ENCODE results near the gene NOL4L. TPM values are rescaled to one million over a fixed set of nuclear protein-coding genes. Genes with fewer than 3 reads are reported as not detected.

NOL4L gene
- total RNA-seq, 1 donor from 2014 or later: 90.6 TPM

- H3K4me1 Mint-ChIP-seq: peaks cover 38% of the 10 kb centered on the region
- TF ChIP-seq CTCF (IDR thresholded peaks at IDR 0.05; ENCODE audit: unreplicated experiment): no peak
- no peak for DNase-seq (ENCODE audit: low spot score in 2 of 2, unreplicated experiment in 2 of 2)
- H3K9me3 Mint-ChIP-seq: peaks cover 14% of the 10 kb centered on the region
- H3K27ac Mint-ChIP-seq: peak overlapping the region; percentile 88
- H3K27me3 Mint-ChIP-seq (ENCODE audit: low read depth): no peaks in the 10 kb centered on the region
- H3K4me3 Mint-ChIP-seq: no peak overlapping the region
- H3K36me3 Mint-ChIP-seq: peaks cover 16% of the 10 kb centered on the region
Measured at GRCh38 chr20:32544893-32545840, 40.0 kb downstream of the NOL4L start.

DNA sequence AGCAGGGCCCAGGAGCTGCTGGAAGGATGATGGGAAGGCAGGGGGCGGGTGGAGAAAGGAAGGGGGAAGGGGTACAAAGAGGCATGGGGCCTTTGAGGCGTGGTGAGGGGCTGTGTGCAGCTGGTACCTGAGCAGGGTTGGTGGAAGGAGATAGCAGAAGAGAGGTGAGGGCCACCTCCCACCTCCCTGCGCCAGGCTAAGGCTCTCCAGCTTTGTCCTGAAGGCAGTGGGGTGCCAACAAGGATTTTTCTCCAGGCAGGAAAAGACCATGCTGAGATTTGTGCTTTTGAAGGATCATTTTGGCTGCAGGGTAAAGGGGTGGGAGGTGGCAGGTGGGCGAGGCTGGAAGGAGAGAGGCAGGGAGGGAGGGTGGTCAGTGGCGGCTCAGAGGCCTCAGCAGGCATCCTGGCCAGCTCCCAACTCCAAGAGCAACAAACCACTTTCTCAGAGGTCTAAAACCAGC, 40.8 kb downstream of the NOL4L start:
- peaks cover 9% of the 10 kb centered on the region for H3K9me3 Mint-ChIP-seq
- peaks cover 47% of the 10 kb centered on the region for H3K4me1 Mint-ChIP-seq

DNA sequence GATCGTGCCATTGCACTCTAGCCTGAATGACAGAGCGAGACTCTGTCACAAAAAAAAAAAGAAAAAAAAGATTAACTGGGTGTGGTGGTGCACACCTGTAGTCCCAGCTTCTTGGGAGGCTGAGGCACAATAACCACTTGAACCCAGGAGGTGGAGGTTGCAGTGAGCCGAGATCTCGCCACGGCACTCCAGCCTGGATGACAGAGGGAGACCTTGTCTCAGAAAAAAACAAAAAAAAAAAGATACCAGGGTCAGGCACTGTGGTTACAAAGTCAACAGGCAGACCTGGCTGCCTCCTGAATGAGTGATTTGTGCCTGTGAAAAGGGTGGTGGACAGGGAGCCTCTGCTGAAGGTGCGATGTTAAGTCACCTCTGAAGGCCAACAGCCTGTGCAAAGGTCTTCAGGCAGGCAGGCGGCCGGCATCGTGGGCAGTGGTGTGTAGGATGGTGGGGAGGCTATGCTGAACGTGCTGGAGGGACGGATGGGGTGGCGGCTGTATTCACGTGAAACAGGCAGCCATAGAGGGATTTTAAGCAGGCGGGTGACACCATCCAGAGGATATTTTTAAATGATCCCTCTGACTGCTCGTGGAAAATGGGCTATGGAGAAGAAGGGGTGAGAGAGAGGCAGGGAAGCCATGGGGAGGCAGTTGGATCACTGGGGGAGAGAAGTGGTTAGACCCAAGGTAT, 41.4 kb downstream of the NOL4L start:
- DNase-seq (ENCODE audit: low spot score in 2 of 2, unreplicated experiment in 2 of 2): no peak
- Mint-ChIP-seq H3K9me3 (peaks cover 4% of the 10 kb centered on the region), H3K27ac (peak overlapping the region; percentile 2), H3K4me3 (no peak overlapping the region), H3K36me3 (peaks cover 6% of the 10 kb centered on the region), H3K4me1 (peaks cover 52% of the 10 kb centered on the region), H3K27me3 (ENCODE audit: low read depth) (no peaks in the 10 kb centered on the region)
- no peak for TF ChIP-seq CTCF (IDR thresholded peaks at IDR 0.05; ENCODE audit: unreplicated experiment)

More for the DNA sequence above, 40.8 kb downstream of the NOL4L start:
- Mint-ChIP-seq H3K27ac (peak overlapping the region; percentile 73), H3K27me3 (ENCODE audit: low read depth) (no peaks in the 10 kb centered on the region), H3K4me3 (no peak overlapping the region), H3K36me3 (peaks cover 12% of the 10 kb centered on the region)
- no peak for TF ChIP-seq CTCF (IDR thresholded peaks at IDR 0.05; ENCODE audit: unreplicated experiment)
- DNase-seq (ENCODE audit: low spot score in 2 of 2, unreplicated experiment in 2 of 2): no peak

GRCh38 chr20:32542259-32542615, 42.9 kb downstream of the NOL4L start:
- H3K36me3 Mint-ChIP-seq: no peaks in the 10 kb centered on the region
- peak overlapping the region; percentile 64 for H3K27ac Mint-ChIP-seq
- peaks cover 65% of the 10 kb centered on the region for H3K4me1 Mint-ChIP-seq
- no peak for DNase-seq (ENCODE audit: low spot score in 2 of 2, unreplicated experiment in 2 of 2)
- H3K9me3 Mint-ChIP-seq: no peaks in the 10 kb centered on the region
- TF ChIP-seq CTCF (IDR thresholded peaks at IDR 0.05; ENCODE audit: unreplicated experiment): no peak
- H3K27me3 Mint-ChIP-seq (ENCODE audit: low read depth): no peaks in the 10 kb centered on the region
- H3K4me3 Mint-ChIP-seq: no peak overlapping the region

DNA sequence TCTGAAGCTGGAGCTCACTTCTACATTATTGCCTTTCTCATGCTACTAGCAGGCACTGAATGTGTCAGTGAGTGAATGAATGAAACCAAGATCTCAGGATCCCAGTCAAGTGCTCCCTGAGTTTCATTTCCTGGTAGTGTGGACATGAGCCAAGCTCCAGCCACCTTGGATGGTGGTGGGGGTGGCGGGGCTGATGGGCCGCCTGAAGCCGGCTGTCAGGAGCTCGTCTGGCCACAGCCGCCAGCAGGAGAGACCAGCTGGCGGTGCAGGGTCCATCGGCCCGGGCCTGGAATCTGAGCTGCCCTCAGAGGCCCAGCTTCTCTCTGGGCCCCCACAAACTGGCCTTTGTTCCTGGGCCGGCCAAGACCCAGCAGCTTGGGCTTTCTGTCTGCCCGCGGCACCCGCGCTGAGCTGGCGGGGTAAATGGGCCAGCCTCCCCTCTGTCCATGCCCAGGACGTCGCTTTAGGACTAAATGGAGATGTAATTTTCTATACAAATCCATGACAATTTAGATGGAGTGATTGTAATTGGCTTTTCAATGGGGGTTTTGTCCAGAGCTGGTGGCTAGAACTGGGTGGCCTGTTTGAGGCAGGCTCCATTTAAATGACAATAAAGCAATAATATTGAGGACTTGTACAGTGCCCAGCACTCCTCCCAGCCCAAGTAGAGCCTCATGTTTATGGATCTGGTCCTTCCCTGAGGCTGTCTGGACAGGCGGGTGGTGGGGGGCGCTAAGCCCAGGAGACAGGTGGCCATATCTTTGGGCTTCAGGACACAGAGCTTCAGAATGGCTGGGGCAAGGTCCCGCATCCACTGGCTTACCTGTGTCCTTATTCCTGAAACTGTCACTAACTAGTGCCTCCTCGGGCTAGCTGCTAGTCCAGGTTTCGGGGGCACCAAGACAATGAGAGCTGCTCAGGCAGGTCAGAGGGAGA, 43.5 kb downstream of the NOL4L start:
- no peaks in the 10 kb centered on the region for H3K9me3 Mint-ChIP-seq
- H3K4me3 Mint-ChIP-seq: no peak overlapping the region

More for the DNA sequence above, 43.5 kb downstream of the NOL4L start:
- TF ChIP-seq CTCF (IDR thresholded peaks at IDR 0.05; ENCODE audit: unreplicated experiment): no peak
- H3K4me1 Mint-ChIP-seq: peaks cover 68% of the 10 kb centered on the region
- H3K27me3 Mint-ChIP-seq (ENCODE audit: low read depth): no peaks in the 10 kb centered on the region
- no peaks in the 10 kb centered on the region for H3K36me3 Mint-ChIP-seq
- peak overlapping the region; percentile 16 for H3K27ac Mint-ChIP-seq
- DNase-seq (ENCODE audit: low spot score in 2 of 2, unreplicated experiment in 2 of 2): no peak
